NT2/D1 (cell line): Measurements from ENCODE around the gene FADS2.

Experiments used
- SUZ12 ChIP-seq: IDR thresholded peaks from 2 replicates; pipeline ENCODE4 v1.6.1; 2011; ENCODE audit not compliant: insufficient read length, insufficient read depth; ENCODE audit errors: extremely low read depth
- YY1 ChIP-seq: IDR thresholded peaks from 2 replicates; pipeline ENCODE4 v1.6.1; 2011; ENCODE audit not compliant: insufficient read length, insufficient read depth
- ZNF274 ChIP-seq: IDR thresholded peaks from 2 replicates; pipeline ENCODE4 v1.6.1; 2011; ENCODE audit warnings: mild to moderate bottlenecking, low read depth, low read length

GRCh38 chr11:61778920-61779650 lies 49.0 kb upstream of the FADS2 start:
- no peak for TF ChIP-seq ZNF274
- TF ChIP-seq SUZ12 = no peak
- TF ChIP-seq YY1 = no peak
